Panc1 (cell line): ENCODE data around the gene RPUSD1.

Experiments
- POLR2AphosphoS5 ChIP-seq: IDR thresholded peaks from 2 replicates; pipeline ENCODE4 v1.6.1; 2012; ENCODE audit warnings: mild to moderate bottlenecking, low read depth, low read length, moderate library complexity
- TF ChIP-seq, protein P1 (sequence below): fragments of 450-650 bp; IDR thresholded peaks from 2 replicates; pipeline ENCODE4 v1.5.1; 2017; ENCODE audit warnings: mild to moderate bottlenecking

DNA sequence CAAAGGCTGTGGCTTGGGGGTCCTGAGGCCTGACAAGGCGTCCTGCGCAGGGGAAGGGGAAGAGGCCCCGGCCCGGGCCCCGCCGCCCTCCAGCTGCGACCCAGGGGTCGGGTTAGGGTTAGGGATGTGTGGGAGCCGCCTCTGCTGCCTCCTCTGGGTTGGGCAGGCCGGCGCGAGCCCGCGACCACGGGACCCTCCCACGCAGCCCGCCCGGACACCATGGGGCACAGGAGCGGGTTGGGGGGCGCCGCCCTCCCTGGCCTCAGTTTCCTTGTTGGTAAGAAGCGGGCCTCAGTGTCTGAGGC lies 47.8 kb downstream of the RPUSD1 start:
- TF ChIP-seq, protein P1, sequence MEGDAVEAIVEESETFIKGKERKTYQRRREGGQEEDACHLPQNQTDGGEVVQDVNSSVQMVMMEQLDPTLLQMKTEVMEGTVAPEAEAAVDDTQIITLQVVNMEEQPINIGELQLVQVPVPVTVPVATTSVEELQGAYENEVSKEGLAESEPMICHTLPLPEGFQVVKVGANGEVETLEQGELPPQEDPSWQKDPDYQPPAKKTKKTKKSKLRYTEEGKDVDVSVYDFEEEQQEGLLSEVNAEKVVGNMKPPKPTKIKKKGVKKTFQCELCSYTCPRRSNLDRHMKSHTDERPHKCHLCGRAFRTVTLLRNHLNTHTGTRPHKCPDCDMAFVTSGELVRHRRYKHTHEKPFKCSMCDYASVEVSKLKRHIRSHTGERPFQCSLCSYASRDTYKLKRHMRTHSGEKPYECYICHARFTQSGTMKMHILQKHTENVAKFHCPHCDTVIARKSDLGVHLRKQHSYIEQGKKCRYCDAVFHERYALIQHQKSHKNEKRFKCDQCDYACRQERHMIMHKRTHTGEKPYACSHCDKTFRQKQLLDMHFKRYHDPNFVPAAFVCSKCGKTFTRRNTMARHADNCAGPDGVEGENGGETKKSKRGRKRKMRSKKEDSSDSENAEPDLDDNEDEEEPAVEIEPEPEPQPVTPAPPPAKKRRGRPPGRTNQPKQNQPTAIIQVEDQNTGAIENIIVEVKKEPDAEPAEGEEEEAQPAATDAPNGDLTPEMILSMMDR, result no peak
- TF ChIP-seq POLR2AphosphoS5, result no peak
